Endothelial cell of umbilical vein (primary cell): ENCODE results near the gene THSD7A. TPM values are rescaled to one million over a fixed set of nuclear protein-coding genes. Genes with fewer than 3 reads are reported as not detected.

ENCODE experiments used
- BruUV-seq: library from RNA; stranded (reverse); fragments of 400-500 nt; replicated peaks from 2 replicates; lab custom pipeline; 2021; lab: Mats Ljungman, UMichigan
- CTCF ChIA-PET: fragments of 300-600, 350-600 bp; sonication (Branson Sonifier 250); formaldehyde crosslinking; loops from one replicate; lab custom pipeline; 2021; ENCODE audit warnings: antibody characterized with exemption, inconsistent platforms; lab: Charles Lee
- POLR2A ChIA-PET: fragments of 300-600, 350-600 bp; sonication (Branson Sonifier 250); formaldehyde crosslinking; loops from one replicate; lab custom pipeline; 2021; ENCODE audit warnings: antibody characterized with exemption, inconsistent platforms; lab: Charles Lee
- DNase-seq: peaks from one replicate; pipeline ENCODE4 v3.0.0-alpha.2; 2011; ENCODE audit warnings: low read depth, low spot score
- FAIRE-seq: peaks from 2 replicates; lab custom pipeline; 2011; peaks lifted over from hg19 to GRCh38; lab: Jason Lieb, UNC
- H2AFZ ChIP-seq: 2 replicates; pipeline ENCODE4 v1.6.0; 2012; ENCODE audit warnings: low read depth, low read length, control low read depth, inconsistent platforms
- H3K27ac ChIP-seq: 2 replicates; pipeline ENCODE4 v1.5.1; 2011; ENCODE audit warnings: low read depth, mild to moderate bottlenecking, control low read depth, low read length, moderate library complexity; ENCODE audit not compliant: insufficient read depth
- H3K27me3 ChIP-seq, 2 experiments: 2 replicates each; pipeline versions ENCODE4 v1.6.0 to v1.6.1; 2011; ENCODE audit warnings: low read length in 2 of 2, mixed read lengths in 1 of 2; ENCODE audit not compliant: control insufficient read depth in 2 of 2, insufficient read depth in 2 of 2
- H3K36me3 ChIP-seq, 2 experiments: 2 replicates in 1 of 2; 3 replicates in 1 of 2; pipeline ENCODE4 v1.5.1; 2011; ENCODE audit warnings: low read length in 2 of 2, mild to moderate bottlenecking in 1 of 2, moderate library complexity in 1 of 2; ENCODE audit not compliant: control insufficient read depth in 2 of 2, insufficient read depth in 2 of 2; ENCODE audit errors: extremely low read depth in 1 of 2
- H3K4me1 ChIP-seq: 3 replicates; pipeline ENCODE4 v1.5.1; 2011; ENCODE audit warnings: mild to moderate bottlenecking, low read length; ENCODE audit not compliant: control insufficient read depth, insufficient read depth; ENCODE audit errors: extremely low read depth
- H3K4me2 ChIP-seq: 2 replicates; pipeline ENCODE4 v1.6.1; 2011; ENCODE audit warnings: low read length, control low read depth, mixed read lengths; ENCODE audit not compliant: insufficient read depth
- H3K4me3 ChIP-seq, 3 experiments: fragments of 200-600 bp in 1 of 3; sonication (generic), shearing (Covaris generic) in 1 of 3; replicated peaks in 1 of 3; 2 replicates each; pipeline ENCODE4 v1.5.1; 2011 to 2016; ENCODE audit warnings: control low read depth in 3 of 3, low read length in 3 of 3, mild to moderate bottlenecking in 2 of 3, inconsistent platforms in 1 of 3, low read depth in 1 of 3, moderate library complexity in 1 of 3; ENCODE audit not compliant: insufficient read depth in 1 of 3
- H3K79me2 ChIP-seq: 2 replicates; pipeline ENCODE4 v1.6.0; 2012; ENCODE audit warnings: low read length, inconsistent platforms; ENCODE audit not compliant: control insufficient read depth, insufficient read depth
- H3K9ac ChIP-seq: replicated peaks from 2 replicates; pipeline ENCODE3; 2011; ENCODE audit warnings: low read length, control low read depth; ENCODE audit not compliant: insufficient read depth; ENCODE audit errors: extremely low read depth
- H3K9me1 ChIP-seq: replicated peaks from 3 replicates; pipeline ENCODE4 v1.6.0; 2011; ENCODE audit warnings: mild to moderate bottlenecking, low read length; ENCODE audit not compliant: control insufficient read depth, insufficient read depth; ENCODE audit errors: extremely low read depth
- H3K9me3 ChIP-seq: replicated peaks from 2 replicates; pipeline ENCODE4 v1.5.1; 2012; ENCODE audit warnings: low read length, inconsistent platforms; ENCODE audit not compliant: control insufficient read depth, insufficient read depth
- H4K20me1 ChIP-seq: replicated peaks from 2 replicates; pipeline ENCODE3; 2011; ENCODE audit warnings: mild to moderate bottlenecking, low read length; ENCODE audit not compliant: control insufficient read depth, insufficient read depth; ENCODE audit errors: extremely low read depth
- EZH2 ChIP-seq: IDR thresholded peaks from 2 replicates; pipeline ENCODE4 v1.6.1; 2012; ENCODE audit warnings: borderline replicate concordance, low read depth, mild to moderate bottlenecking, moderate library complexity, low read length, inconsistent platforms; ENCODE audit not compliant: severe bottlenecking
- FOS ChIP-seq: IDR thresholded peaks from 2 replicates; pipeline ENCODE4 v1.6.1; 2011; ENCODE audit warnings: mild to moderate bottlenecking, low read length, moderate library complexity, borderline replicate concordance; ENCODE audit not compliant: insufficient read depth
- GATA2 ChIP-seq: IDR thresholded peaks from 2 replicates; pipeline ENCODE4 v1.7.0; 2011; ENCODE audit warnings: low read depth, mild to moderate bottlenecking, moderate library complexity, mixed read lengths, low read length; ENCODE audit not compliant: insufficient read length, insufficient read depth
- JUN ChIP-seq: IDR thresholded peaks from 2 replicates; pipeline ENCODE4 v1.6.1; 2011; ENCODE audit warnings: borderline replicate concordance, low read depth; ENCODE audit not compliant: insufficient read length, insufficient read depth
- MYC ChIP-seq: IDR thresholded peaks from one replicate; pipeline ENCODE4 v1.6.1; 2011; ENCODE audit warnings: mild to moderate bottlenecking, low read depth, low read length
- POLR2A ChIP-seq: IDR thresholded peaks from 2 replicates; pipeline ENCODE4 v1.6.1; 2012; ENCODE audit warnings: low read depth, mild to moderate bottlenecking, control low read depth, low read length
- POLR2AphosphoS5 ChIP-seq: IDR thresholded peaks from 2 replicates; pipeline ENCODE4 v1.6.1; 2012; ENCODE audit warnings: low read depth, mild to moderate bottlenecking, control low read depth, low read length, moderate library complexity; ENCODE audit not compliant: insufficient read depth
- dilution Hi-C: fragments of 300-500 bp; cut with MboI; formaldehyde crosslinking; loops from one replicate; pipeline ENCODE4 v1.15.0; 2019; ENCODE audit warnings: low sequenced_read_pairs; ENCODE audit not compliant: extremely low pct_ligation_motif_present
- intact Hi-C: fragments of 100-400 bp; cut with micrococcal nuclease; formaldehyde crosslinking; loops from one replicate; pipeline ENCODE4 v1.10.0; 2022
- polyA plus RNA-seq, 4 experiments: library from polyadenylated mRNA; depleted of rRNA in 3 of 4; stranded (reverse) in 3 of 4; unstranded in 1 of 4; fragments of >200 nt; gene quantifications; 2 replicates each; pipeline versions ENCODE4 v1.2.1 to v1.2.3, GENCODE V29; 2011 to 2012; ENCODE audit warnings: missing spikeins in 1 of 4
- total RNA-seq: library from RNA; stranded (reverse); gene quantifications from 2 replicates; pipeline ENCODE4 v1.2.3, GENCODE V29; 2021
- TF ChIP-seq, protein P1 (sequence below): IDR thresholded peaks from 2 replicates; pipeline ENCODE4 v1.6.1; 2011; ENCODE audit not compliant: insufficient read depth, insufficient read length
- TF ChIP-seq, protein P2 (sequence below), 2 donors: IDR thresholded peaks; 1 replicate in 1 of 2; 2 replicates in 1 of 2; pipeline ENCODE4 v1.5.1; 2011; ENCODE audit warnings: low read length in 2 of 2, mild to moderate bottlenecking in 2 of 2, moderate library complexity in 2 of 2, control low read depth in 1 of 2, inconsistent platforms in 1 of 2, low read depth in 1 of 2; ENCODE audit not compliant: insufficient read depth in 1 of 2; ENCODE audit errors: extremely low read depth in 1 of 2

Gene THSD7A
- total and polyA plus RNA-seq, 2 donors (not counting 3 experiments of a cell fraction or from before 2014, with no cell fraction given), result 3.3 to 12.7 TPM

DNA sequence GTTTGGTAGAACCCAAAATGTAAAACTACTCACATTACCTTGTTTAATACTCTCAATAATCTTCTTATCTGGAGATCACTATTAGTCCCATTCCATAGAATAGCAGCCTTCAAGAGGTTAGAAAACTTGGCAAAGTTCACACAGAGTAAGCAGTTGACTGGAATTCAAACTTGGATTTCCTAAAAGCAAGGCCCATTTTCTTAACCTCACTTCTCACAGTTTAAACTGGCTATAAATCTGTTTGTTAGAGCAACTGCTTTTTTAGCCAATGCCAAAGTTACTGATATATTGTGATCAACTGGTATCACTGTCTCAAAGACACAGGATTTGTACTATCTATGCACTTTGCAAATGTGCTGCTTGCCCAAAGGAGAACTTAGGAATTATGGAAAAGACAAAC is 230.2 kb downstream of the THSD7A start:
- Histone ChIP-seq H3K27ac (no peak overlapping the region), H2AFZ (no peak overlapping the region), H3K4me2 (no peak overlapping the region), H3K9me1 (no peaks in the 10 kb centered on the region), H3K9ac (no peak overlapping the region), H3K9me3 (no peaks in the 10 kb centered on the region), H3K4me3 (no peak overlapping the region), H3K4me1 (peaks cover 14% of the 10 kb centered on the region), H3K27me3 (no peaks in the 10 kb centered on the region), H3K79me2 (no peaks in the 10 kb centered on the region), H3K36me3 (no peaks in the 10 kb centered on the region), H4K20me1 (no peaks in the 10 kb centered on the region)
- no TSS peak for BruUV-seq
- TF ChIP-seq POLR2AphosphoS5 (no peak), MYC (no peak), EZH2 (no peak), POLR2A (no peak), JUN (no peak), FOS (no peak), GATA2 (no peak)
- TF ChIP-seq, protein P1, sequence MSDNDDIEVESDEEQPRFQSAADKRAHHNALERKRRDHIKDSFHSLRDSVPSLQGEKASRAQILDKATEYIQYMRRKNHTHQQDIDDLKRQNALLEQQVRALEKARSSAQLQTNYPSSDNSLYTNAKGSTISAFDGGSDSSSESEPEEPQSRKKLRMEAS, result no peak
- TF ChIP-seq, protein P2, sequence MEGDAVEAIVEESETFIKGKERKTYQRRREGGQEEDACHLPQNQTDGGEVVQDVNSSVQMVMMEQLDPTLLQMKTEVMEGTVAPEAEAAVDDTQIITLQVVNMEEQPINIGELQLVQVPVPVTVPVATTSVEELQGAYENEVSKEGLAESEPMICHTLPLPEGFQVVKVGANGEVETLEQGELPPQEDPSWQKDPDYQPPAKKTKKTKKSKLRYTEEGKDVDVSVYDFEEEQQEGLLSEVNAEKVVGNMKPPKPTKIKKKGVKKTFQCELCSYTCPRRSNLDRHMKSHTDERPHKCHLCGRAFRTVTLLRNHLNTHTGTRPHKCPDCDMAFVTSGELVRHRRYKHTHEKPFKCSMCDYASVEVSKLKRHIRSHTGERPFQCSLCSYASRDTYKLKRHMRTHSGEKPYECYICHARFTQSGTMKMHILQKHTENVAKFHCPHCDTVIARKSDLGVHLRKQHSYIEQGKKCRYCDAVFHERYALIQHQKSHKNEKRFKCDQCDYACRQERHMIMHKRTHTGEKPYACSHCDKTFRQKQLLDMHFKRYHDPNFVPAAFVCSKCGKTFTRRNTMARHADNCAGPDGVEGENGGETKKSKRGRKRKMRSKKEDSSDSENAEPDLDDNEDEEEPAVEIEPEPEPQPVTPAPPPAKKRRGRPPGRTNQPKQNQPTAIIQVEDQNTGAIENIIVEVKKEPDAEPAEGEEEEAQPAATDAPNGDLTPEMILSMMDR (IDR thresholded peaks at IDR 0.05; ENCODE audit: extremely low read depth in 1 of 2, insufficient read depth in 1 of 2, low read depth in 1 of 2, low read length in 2 of 2), result no peak
- ChIA-PET CTCF (interaction anchor here (0.9 to 1.0 kb wide), 2 partner anchors 8 to 15 kb away, joined by 3 to 4 read pairs; no protein-coding TSS in a partner anchor), POLR2A (no interaction called here)
- dilution Hi-C loops (no loop called here), intact Hi-C loops (no loop called here)
- no peak for FAIRE-seq
- no peak for DNase-seq
